NCI-H2227 (cell line): ENCODE data around the gene ITSN1.
"Not testable (repeated sequence)": the region's sequence is repeated elsewhere in the genome, so short reads cannot be mapped to it uniquely, and the experiment has no call there.

Source experiments
- DNase-seq: peaks from one replicate; lab custom pipeline; 2025; ENCODE audit not compliant: unreplicated experiment; lab: John Stamatoyannopoulos, UW

ITSN1 gene

GRCh38 chr21:33767236-33767635 is 124.9 kb downstream of the ITSN1 start:
- no peak for DNase-seq

GRCh38 chr21:33767960-33768359 is 125.7 kb downstream of the ITSN1 start:
- DNase-seq = no peak

GRCh38 chr21:33769057-33769456 is 126.8 kb downstream of the ITSN1 start:
- no peak for DNase-seq

GRCh38 chr21:33770542-33770941 is 128.2 kb downstream of the ITSN1 start:
- no peak for DNase-seq

GRCh38 chr21:33771976-33772375 is 129.7 kb downstream of the ITSN1 start:
- no peak for DNase-seq

GRCh38 chr21:33774551-33774950 is 132.2 kb downstream of the ITSN1 start:
- no peak for DNase-seq

- DNase-seq = no peak
Observed at GRCh38 chr21:33775100-33775828, 133.0 kb downstream of the ITSN1 start.

GRCh38 chr21:33780631-33781030 is 138.3 kb downstream of the ITSN1 start:
- no peak for DNase-seq

- no peak for DNase-seq
Observed at GRCh38 chr21:33781121-33781520, 138.8 kb downstream of the ITSN1 start.

GRCh38 chr21:33783187-33783979 is 141.1 kb downstream of the ITSN1 start:
- no peak for DNase-seq

GRCh38 chr21:33787431-33787830 is 145.1 kb downstream of the ITSN1 start:
- DNase-seq = no peak

GRCh38 chr21:33788438-33788837 is 146.1 kb downstream of the ITSN1 start:
- not testable (repeated sequence) for DNase-seq

GRCh38 chr21:33789697-33790096 is 147.4 kb downstream of the ITSN1 start:
- no peak for DNase-seq

GRCh38 chr21:33791073-33791472 is 148.8 kb downstream of the ITSN1 start:
- no peak for DNase-seq

- DNase-seq = no peak
Observed at GRCh38 chr21:33794596-33794995, 152.3 kb downstream of the ITSN1 start.

GRCh38 chr21:33797565-33797964 is 155.3 kb downstream of the ITSN1 start:
- DNase-seq = no peak

GRCh38 chr21:33799378-33800090 is 157.2 kb downstream of the ITSN1 start:
- no peak for DNase-seq

- no peak for DNase-seq
Observed at GRCh38 chr21:33800753-33801423, 158.6 kb downstream of the ITSN1 start.

GRCh38 chr21:33801424-33802405 is 159.4 kb downstream of the ITSN1 start:
- DNase-seq = no peak

GRCh38 chr21:33802481-33802880 is 160.2 kb downstream of the ITSN1 start:
- DNase-seq = no peak
